ENCODE data around the gene NCS1.

NCS1 gene

DNA sequence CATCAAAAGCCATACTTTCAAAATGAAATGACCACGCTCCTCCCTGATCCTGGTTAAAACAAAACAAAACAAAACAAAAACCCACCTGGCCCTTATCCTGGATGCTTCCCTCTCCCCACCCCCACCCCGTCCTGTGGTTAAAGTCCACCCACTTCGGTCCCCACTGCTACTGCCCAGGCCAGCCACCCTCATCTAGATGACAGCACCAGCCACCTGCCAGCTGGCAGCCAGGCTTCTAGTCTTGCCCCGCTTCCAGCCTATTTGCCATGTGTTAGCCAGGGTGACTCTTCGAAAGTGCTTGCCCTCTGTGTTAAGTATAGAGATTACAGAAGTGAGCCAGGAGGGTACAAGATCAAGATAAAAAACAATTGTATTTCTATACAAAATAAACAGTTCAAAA, 27.5 kb upstream of the NCS1 start:
- no peaks in the 10 kb centered on the region for H3K27me3 ChIP-seq (ENCODE audit: control insufficient read depth, insufficient read depth, low read length)
- no peak overlapping the region for H3K27ac ChIP-seq
- no peak overlapping the region for H3K4me2 ChIP-seq (ENCODE audit: low read length)
- H3K9me3 ChIP-seq (ENCODE audit: control insufficient read depth, low read length) = no peaks in the 10 kb centered on the region
- H3K36me3 ChIP-seq (ENCODE audit: control insufficient read depth, insufficient read depth, low read length) = no peaks in the 10 kb centered on the region
- H3K4me3 ChIP-seq (ENCODE audit: low read depth, low read length) = no peak overlapping the region
- no peaks in the 10 kb centered on the region for H3K4me1 ChIP-seq
- TF ChIP-seq, protein P1, sequence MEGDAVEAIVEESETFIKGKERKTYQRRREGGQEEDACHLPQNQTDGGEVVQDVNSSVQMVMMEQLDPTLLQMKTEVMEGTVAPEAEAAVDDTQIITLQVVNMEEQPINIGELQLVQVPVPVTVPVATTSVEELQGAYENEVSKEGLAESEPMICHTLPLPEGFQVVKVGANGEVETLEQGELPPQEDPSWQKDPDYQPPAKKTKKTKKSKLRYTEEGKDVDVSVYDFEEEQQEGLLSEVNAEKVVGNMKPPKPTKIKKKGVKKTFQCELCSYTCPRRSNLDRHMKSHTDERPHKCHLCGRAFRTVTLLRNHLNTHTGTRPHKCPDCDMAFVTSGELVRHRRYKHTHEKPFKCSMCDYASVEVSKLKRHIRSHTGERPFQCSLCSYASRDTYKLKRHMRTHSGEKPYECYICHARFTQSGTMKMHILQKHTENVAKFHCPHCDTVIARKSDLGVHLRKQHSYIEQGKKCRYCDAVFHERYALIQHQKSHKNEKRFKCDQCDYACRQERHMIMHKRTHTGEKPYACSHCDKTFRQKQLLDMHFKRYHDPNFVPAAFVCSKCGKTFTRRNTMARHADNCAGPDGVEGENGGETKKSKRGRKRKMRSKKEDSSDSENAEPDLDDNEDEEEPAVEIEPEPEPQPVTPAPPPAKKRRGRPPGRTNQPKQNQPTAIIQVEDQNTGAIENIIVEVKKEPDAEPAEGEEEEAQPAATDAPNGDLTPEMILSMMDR (IDR thresholded peaks at IDR 0.05) = no peak
- H3K9ac ChIP-seq = no peak overlapping the region
- H3K79me2 ChIP-seq = no peaks in the 10 kb centered on the region
- H2AFZ ChIP-seq = no peak overlapping the region

DNA sequence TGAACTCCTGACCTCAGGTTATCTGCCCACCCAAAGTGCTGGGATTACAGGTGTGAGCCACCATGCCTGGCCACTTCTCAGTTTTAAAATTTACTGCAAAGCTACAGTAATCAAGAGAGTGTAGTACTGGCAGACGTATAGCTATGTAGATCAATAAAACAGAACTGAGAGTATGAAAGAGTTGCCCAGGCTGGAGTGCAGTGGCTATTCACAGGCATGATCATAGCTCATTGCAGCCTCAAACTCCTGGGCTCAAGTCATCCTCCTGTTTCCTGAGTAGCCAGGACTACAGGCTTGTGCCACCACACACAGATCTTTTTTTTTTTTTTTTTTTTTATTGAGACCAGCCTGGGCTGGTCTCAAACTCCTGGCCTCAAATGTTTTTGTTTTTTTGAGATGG, 26.5 kb upstream of the NCS1 start:
- no peaks in the 10 kb centered on the region for H3K4me1 ChIP-seq
- H3K27ac ChIP-seq = no peak overlapping the region
- H3K79me2 ChIP-seq = no peaks in the 10 kb centered on the region
- no peak overlapping the region for H2AFZ ChIP-seq
- no peak overlapping the region for H3K9ac ChIP-seq
- TF ChIP-seq, protein P1 (IDR thresholded peaks at IDR 0.05) = no peak
- no peak overlapping the region for H3K4me3 ChIP-seq (ENCODE audit: low read depth, low read length)
- no peaks in the 10 kb centered on the region for H3K36me3 ChIP-seq (ENCODE audit: control insufficient read depth, insufficient read depth, low read length)
- no peaks in the 10 kb centered on the region for H3K27me3 ChIP-seq (ENCODE audit: control insufficient read depth, insufficient read depth, low read length)
- no peaks in the 10 kb centered on the region for H3K9me3 ChIP-seq (ENCODE audit: control insufficient read depth, low read length)
- H3K4me2 ChIP-seq (ENCODE audit: low read length) = no peak overlapping the region

DNA sequence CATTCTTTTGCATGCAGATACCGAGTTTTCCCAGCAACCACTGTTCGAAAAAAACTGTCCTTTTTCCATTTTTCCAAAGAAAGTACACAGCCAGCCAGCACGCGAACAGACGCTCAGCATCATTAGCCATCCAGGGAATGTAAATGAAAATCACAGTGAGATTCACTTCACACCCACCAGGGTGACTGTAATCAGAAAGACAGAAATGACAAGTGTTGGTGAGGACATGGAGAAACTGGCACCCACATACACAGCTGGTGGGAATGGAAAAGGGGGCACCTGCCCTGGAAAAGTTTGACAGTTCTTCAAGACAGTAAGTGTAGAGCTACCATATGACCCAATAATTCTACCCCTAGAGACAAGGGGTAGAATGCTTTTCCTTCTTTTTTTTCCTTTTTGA, 25.0 kb upstream of the NCS1 start:
- no peaks in the 10 kb centered on the region for H3K9me3 ChIP-seq (ENCODE audit: control insufficient read depth, low read length)
- no peaks in the 10 kb centered on the region for H3K79me2 ChIP-seq
- no peak overlapping the region for H3K4me2 ChIP-seq (ENCODE audit: low read length)
- H3K9ac ChIP-seq = no peak overlapping the region
- H3K27me3 ChIP-seq (ENCODE audit: control insufficient read depth, insufficient read depth, low read length) = no peaks in the 10 kb centered on the region
- H2AFZ ChIP-seq = no peak overlapping the region
- H3K27ac ChIP-seq = no peak overlapping the region
- no peak overlapping the region for H3K4me3 ChIP-seq (ENCODE audit: low read depth, low read length)
- no peaks in the 10 kb centered on the region for H3K36me3 ChIP-seq (ENCODE audit: control insufficient read depth, insufficient read depth, low read length)
- TF ChIP-seq, protein P1 (IDR thresholded peaks at IDR 0.05) = no peak
- no peaks in the 10 kb centered on the region for H3K4me1 ChIP-seq

DNA sequence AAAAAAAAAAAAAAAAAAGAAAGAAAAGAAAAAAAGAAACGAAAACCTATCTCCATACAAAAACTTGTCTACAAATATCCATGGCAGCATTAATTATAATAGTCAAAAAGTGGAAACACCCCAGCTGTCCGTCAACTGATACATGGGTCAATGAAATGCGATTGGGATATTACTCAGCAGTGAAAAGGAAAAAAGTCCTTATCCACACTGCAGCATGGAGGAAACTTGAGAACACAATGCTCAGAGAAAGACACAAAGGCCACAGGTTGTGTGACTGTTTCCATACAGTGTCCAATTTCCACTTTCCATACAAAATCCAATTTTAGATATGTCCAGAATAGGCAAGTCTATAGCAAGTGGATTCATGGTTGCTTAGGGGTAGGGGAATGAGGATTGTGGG, 24.3 kb upstream of the NCS1 start:
- Histone ChIP-seq H3K4me1 (no peaks in the 10 kb centered on the region), H3K9ac (no peak overlapping the region), H3K27me3 (ENCODE audit: control insufficient read depth, insufficient read depth, low read length) (no peaks in the 10 kb centered on the region), H3K79me2 (no peaks in the 10 kb centered on the region), H2AFZ (no peak overlapping the region), H3K9me3 (ENCODE audit: control insufficient read depth, low read length) (no peaks in the 10 kb centered on the region), H3K27ac (no peak overlapping the region), H3K4me2 (ENCODE audit: low read length) (no peak overlapping the region), H3K4me3 (ENCODE audit: low read depth, low read length) (no peak overlapping the region), H3K36me3 (ENCODE audit: control insufficient read depth, insufficient read depth, low read length) (no peaks in the 10 kb centered on the region)
- TF ChIP-seq, protein P1 (IDR thresholded peaks at IDR 0.05) = no peak

DNA sequence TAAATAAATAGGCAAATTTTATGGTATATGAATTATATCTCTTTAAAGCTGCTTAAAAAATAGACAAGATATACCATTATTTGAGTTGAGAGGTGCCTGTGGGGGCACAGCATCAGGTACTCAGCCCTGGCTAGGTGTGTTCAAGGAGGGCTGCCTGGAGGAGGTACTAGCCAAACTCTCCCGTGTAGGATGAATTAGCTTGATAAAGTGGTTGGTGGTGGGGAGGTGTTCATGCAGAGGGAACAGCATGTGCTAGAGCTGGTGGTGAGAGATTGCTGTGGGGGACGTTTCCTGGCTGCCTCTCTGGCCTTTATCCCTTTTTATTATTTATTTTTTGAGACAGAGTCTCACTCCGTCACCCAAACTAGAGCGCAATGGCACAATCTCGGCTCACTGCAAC, 23.2 kb upstream of the NCS1 start:
- no peaks in the 10 kb centered on the region for H3K9me3 ChIP-seq (ENCODE audit: control insufficient read depth, low read length)
- no peak overlapping the region for H3K9ac ChIP-seq
- H3K79me2 ChIP-seq = no peaks in the 10 kb centered on the region
- no peak overlapping the region for H2AFZ ChIP-seq
- no peak overlapping the region for H3K4me3 ChIP-seq (ENCODE audit: low read depth, low read length)
- no peak overlapping the region for H3K27ac ChIP-seq
- H3K4me1 ChIP-seq = no peaks in the 10 kb centered on the region
- H3K4me2 ChIP-seq (ENCODE audit: low read length) = no peak overlapping the region
- H3K27me3 ChIP-seq (ENCODE audit: control insufficient read depth, insufficient read depth, low read length) = no peaks in the 10 kb centered on the region
- H3K36me3 ChIP-seq (ENCODE audit: control insufficient read depth, insufficient read depth, low read length) = no peaks in the 10 kb centered on the region
- TF ChIP-seq, protein P1 (IDR thresholded peaks at IDR 0.05) = no peak

Measured in parathyroid adenoma (tissue), 2 donors.